HepG2 (cell line): Measurements from ENCODE around the gene DQX1. TPM values are rescaled to one million over a fixed set of nuclear protein-coding genes. Genes with fewer than 3 reads are reported as not detected.

ENCODE experiments used
- ATAC-seq: fragments of 200-7000 bp; cut with Tn5 transposase; 3 replicates; pipeline ENCODE4 v1.9.1; 2020; ENCODE audit warnings: mild to moderate bottlenecking, moderate library complexity
- BruUV-seq: library from RNA; stranded (reverse); fragments of 400-500 nt; replicated peaks from 2 replicates; lab custom pipeline; 2021; lab: Mats Ljungman, UMichigan
- CTCF ChIA-PET: fragments of 300-600 bp; formaldehyde crosslinking; extraction: SDS; loops from one replicate; lab custom pipeline; 2021; ENCODE audit warnings: low total read pairs, inconsistent platforms, low intra/inter-chr PET ratio; lab: Yijun Ruan, JAX
- POLR2A ChIA-PET: fragments of 350-600 bp; sonication (Branson Sonifier 250); formaldehyde crosslinking; loops from one replicate; lab custom pipeline; 2020; ENCODE audit warnings: antibody characterized with exemption, inconsistent platforms; lab: Yijun Ruan, JAX
- DNase-seq: peaks from one replicate; pipeline ENCODE4 v3.0.0-alpha.2; 2015; ENCODE audit warnings: low spot score
- FAIRE-seq: peaks from 3 replicates; lab custom pipeline; 2011; peaks lifted over from hg19 to GRCh38; lab: Jason Lieb, UNC
- H2AFZ ChIP-seq: one replicate; pipeline ENCODE4 v1.6.1; 2011; ENCODE audit warnings: low read length, inconsistent platforms
- H3K27ac ChIP-seq: fragments of 300-600 bp; 3 replicates; pipeline ENCODE4 v1.8.0; 2011; ENCODE audit warnings: mixed run types, mild to moderate bottlenecking, mixed read lengths, low read length, inconsistent platforms; ENCODE audit not compliant: insufficient read depth; ENCODE audit errors: extremely low read length
- H3K27me3 ChIP-seq, 2 experiments: fragments of 200-600 bp in 1 of 2; 2 replicates in 1 of 2; 3 replicates in 1 of 2; pipeline versions ENCODE4 v1.6.0 to v1.8.0; 2011; ENCODE audit warnings: low read length in 2 of 2, mild to moderate bottlenecking in 2 of 2, moderate library complexity in 2 of 2, inconsistent platforms in 1 of 2; ENCODE audit not compliant: insufficient read depth in 2 of 2, control insufficient read depth in 1 of 2
- H3K36me3 ChIP-seq, 2 experiments: fragments of 200-600 bp in 1 of 2; replicated peaks in 1 of 2; 2 replicates in 1 of 2; 3 replicates in 1 of 2; pipeline versions ENCODE4 v1.5.1 to v1.8.0; 2011; ENCODE audit warnings: low read length in 2 of 2, inconsistent platforms in 1 of 2; ENCODE audit not compliant: insufficient read depth in 2 of 2, control insufficient read depth in 1 of 2
- H3K4me1 ChIP-seq: 2 replicates; pipeline ENCODE4 v1.5.1; 2012; ENCODE audit warnings: low read length, inconsistent platforms; ENCODE audit not compliant: insufficient read depth
- H3K4me2 ChIP-seq: 2 replicates; pipeline ENCODE4 v1.6.0; 2011; ENCODE audit warnings: low read depth, low read length, inconsistent platforms
- H3K4me3 ChIP-seq, 3 experiments: fragments of 200-600 bp in 1 of 3; sonication (generic), shearing (Covaris generic) in 1 of 3; replicated peaks in 1 of 3; 2 replicates each; pipeline ENCODE4 v1.5.1; 2011 to 2016; ENCODE audit warnings: low read length in 3 of 3, inconsistent platforms in 2 of 3, low read depth in 2 of 3, mild to moderate bottlenecking in 2 of 3, control low read depth in 1 of 3, mixed read lengths in 1 of 3; ENCODE audit not compliant: insufficient read depth in 1 of 3
- H3K79me2 ChIP-seq: one replicate; pipeline ENCODE4 v1.6.1; 2011; ENCODE audit warnings: low read length, inconsistent platforms; ENCODE audit not compliant: insufficient read depth
- H3K9ac ChIP-seq: 2 replicates; pipeline ENCODE4 v1.6.0; 2011; ENCODE audit warnings: mild to moderate bottlenecking, low read depth, low read length, inconsistent platforms; ENCODE audit not compliant: insufficient read depth
- H3K9me3 ChIP-seq: 2 replicates; pipeline ENCODE4 v1.5.1; 2012; ENCODE audit warnings: mild to moderate bottlenecking, low read length
- H4K20me1 ChIP-seq: 2 replicates; pipeline ENCODE4 v1.6.0; 2011; ENCODE audit warnings: inconsistent platforms, mild to moderate bottlenecking, low read length, moderate library complexity; ENCODE audit not compliant: insufficient read depth
- AGO2 ChIP-seq: fragments of 200-400 bp; formaldehyde crosslinking; optimal IDR thresholded peaks from 2 replicates; pipeline ENCODE3; 2017; ENCODE audit warnings: mild to moderate bottlenecking, low read depth, low read length, moderate library complexity
- DPF2 ChIP-seq: sonication (generic); formaldehyde crosslinking; IDR thresholded peaks from 2 replicates; pipeline ENCODE4 v1.4.0; 2020; ENCODE audit warnings: mild to moderate bottlenecking, low read depth, missing genetic modification reagents, borderline replicate concordance
- EHMT2 ChIP-seq: fragments of 200-600 bp; sonication (generic); IDR thresholded peaks from 2 replicates; pipeline ENCODE4 v1.7.0; 2017; ENCODE audit warnings: antibody characterized with exemption, low read depth, low read length, borderline replicate concordance
- GTF3A ChIP-seq: sonication (generic); formaldehyde crosslinking; conservative IDR thresholded peaks from 2 replicates; pipeline ENCODE4 v1.4.0; 2020; ENCODE audit warnings: mild to moderate bottlenecking, missing genetic modification reagents
- HMGXB4 ChIP-seq, 2 experiments: sonication (generic) in 1 of 2; formaldehyde crosslinking in 1 of 2; IDR thresholded peaks; 2 replicates each; pipeline versions ENCODE4 v1.4.0 to v1.6.1; 2018 to 2020; ENCODE audit warnings: missing genetic modification reagents in 2 of 2, borderline replicate concordance in 1 of 2, low read depth in 1 of 2, mild to moderate bottlenecking in 1 of 2, missing biosample characterization in 1 of 2
- SKI ChIP-seq: fragments of 450-650 bp; IDR thresholded peaks from one replicate; pipeline ENCODE4 v1.6.1; 2018; ENCODE audit warnings: mild to moderate bottlenecking; ENCODE audit not compliant: partially characterized antibody
- SOX6 ChIP-seq, 2 experiments: fragments of 450-650 bp in 1 of 2; sonication (generic) in 1 of 2; formaldehyde crosslinking in 1 of 2; IDR thresholded peaks; 2 replicates each; pipeline versions ENCODE4 v1.4.0 to v1.6.1; 2017 to 2020; ENCODE audit warnings: antibody characterized with exemption in 1 of 2, mild to moderate bottlenecking in 1 of 2, missing genetic modification reagents in 1 of 2
- SP2 ChIP-seq: sonication (generic); formaldehyde crosslinking; IDR thresholded peaks from 2 replicates; pipeline ENCODE4 v1.5.1; 2020; ENCODE audit warnings: mild to moderate bottlenecking, missing genetic modification reagents
- THRA ChIP-seq: sonication (generic); formaldehyde crosslinking; IDR thresholded peaks from 2 replicates; pipeline ENCODE4 v1.4.0; 2020; ENCODE audit warnings: missing genetic modification reagents, borderline replicate concordance
- ZFP36L2 ChIP-seq: sonication (generic); formaldehyde crosslinking; IDR thresholded peaks from 2 replicates; pipeline ENCODE4 v1.4.0; 2020; ENCODE audit warnings: missing genetic modification reagents
- ZHX1 ChIP-seq: sonication (generic); formaldehyde crosslinking; IDR thresholded peaks from 2 replicates; pipeline ENCODE4 v1.8.1; 2022; ENCODE audit warnings: low read depth, mild to moderate bottlenecking, missing genetic modification reagents
- ZMAT5 ChIP-seq: sonication (generic); formaldehyde crosslinking; IDR thresholded peaks from 2 replicates; pipeline ENCODE4 v1.5.0; 2020; ENCODE audit warnings: mild to moderate bottlenecking, low read depth, missing genetic modification reagents, borderline replicate concordance
- ZMYM2 ChIP-seq: sonication (generic); formaldehyde crosslinking; IDR thresholded peaks from 2 replicates; pipeline ENCODE4 v1.8.0; 2022; ENCODE audit warnings: mild to moderate bottlenecking, missing genetic modification reagents
- ZNF232 ChIP-seq: sonication (generic); formaldehyde crosslinking; IDR thresholded peaks from 2 replicates; pipeline ENCODE4 v1.4.0; 2020; ENCODE audit warnings: missing genetic modification reagents, borderline replicate concordance
- WGBS: methylation state at CpG from one replicate; pipeline ENCODE4 v1.1.6; 2017; ENCODE audit warnings: low lambda C conversion rate; 5-methylcytosine and 5-hydroxymethylcytosine counted together
- in situ Hi-C: cut with HindIII; loops from 2 replicates; pipeline ENCODE4 v1.10.0; 2017; ENCODE audit warnings: low pct_unique_long_range_greater_than_20kb; ENCODE audit not compliant: extremely low pct_ligation_motif_present
- intact Hi-C: fragments of 100-400 bp; cut with micrococcal nuclease; formaldehyde crosslinking; loops from one replicate; pipeline ENCODE4 v1.10.0; 2022; ENCODE audit not compliant: unreplicated experiment
- polyA plus RNA-seq, 8 experiments: library from polyadenylated mRNA; depleted of rRNA in 3 of 8; stranded (reverse) in 7 of 8; unstranded in 1 of 8; fragments of >200 nt; fragmentation: Illumina TruSeq in 4 of 8; extraction: Trizol in 4 of 8; gene quantifications; 2 replicates each; pipeline versions ENCODE4 v1.2.1 to v1.2.3, GENCODE V29; 2011 to 2016; ENCODE audit warnings: low read depth in 4 of 8, missing spikeins in 1 of 8, mixed read lengths in 1 of 8; ENCODE audit not compliant: insufficient read depth in 1 of 8
- total RNA-seq, 5 experiments: library from RNA; depleted of rRNA; stranded (reverse); fragments of >200 nt; fragmentation: Illumina TruSeq; extraction: Trizol; gene quantifications; 2 replicates each; pipeline ENCODE4 v1.2.3, GENCODE V29; 2016; ENCODE audit warnings: low read depth in 1 of 5

The DQX1 gene
- total and polyA plus RNA-seq, 2 of the 13 experiments (the other 11 are each of a cell fraction or from before 2014, with no cell fraction given): 27.6 to 89.8 TPM

GRCh38 chr2:74548285-74548899 lies 22.4 kb upstream of the DQX1 start (continued):
- TF ChIP-seq ZNF232 (CRISPR knock-in tag) (no peak), SOX6 (IDR thresholded peaks at IDR 0.05) (no peak), SOX6 (CRISPR knock-in tag; IDR thresholded peaks at IDR 0.05) (peak; percentile 42; the same call in 1 of the 2 replicates), ZMAT5 (CRISPR knock-in tag) (no peak)

GRCh38 chr2:74546004-74546403 lies 20.0 kb upstream of the DQX1 start:
- Histone ChIP-seq H2AFZ (no peak overlapping the region), H3K9ac (no peak overlapping the region), H3K4me1 (peaks cover 24% of the 10 kb centered on the region), H3K36me3 (no peaks in the 10 kb centered on the region), H3K9me3 (no peaks in the 10 kb centered on the region), H4K20me1 (no peaks in the 10 kb centered on the region), H3K79me2 (no peaks in the 10 kb centered on the region), H3K4me3 (no peak overlapping the region), H3K27ac (no peak overlapping the region), H3K27me3 (peaks cover 0 to 27% of the 10 kb centered on the region in 2 experiments; a peak in 2 of 5 replicates), H3K4me2 (no peak overlapping the region)
- POLR2A ChIA-PET: no interaction called here
- DNase-seq (no peak), ATAC-seq (no peak), FAIRE-seq (no peak)
- no TSS peak for BruUV-seq
- CTCF ChIA-PET: no interaction called here
- no peak for TF ChIP-seq ZHX1 (CRISPR knock-in tag)
- TF ChIP-seq EHMT2: no peak
- no peak for TF ChIP-seq AGO2
- no peak for TF ChIP-seq ZFP36L2 (CRISPR knock-in tag)
- no peak for TF ChIP-seq THRA (CRISPR knock-in tag)
- TF ChIP-seq SKI: no peak
- TF ChIP-seq ZMYM2 (CRISPR knock-in tag): no peak
- TF ChIP-seq DPF2 (CRISPR knock-in tag): no peak
- no peak for TF ChIP-seq SP2 (CRISPR knock-in tag)
- TF ChIP-seq HMGXB4 (CRISPR knock-in tag; IDR thresholded peaks at IDR 0.05; ENCODE audit: borderline replicate concordance in 1 of 2, low read depth in 1 of 2): no peak
- no peak for TF ChIP-seq GTF3A (CRISPR knock-in tag)
- intact Hi-C loops: no loop called here
- WGBS: 27% methylated on average over 3 of the region's 3 CpGs
- in situ Hi-C loops: no loop called here
